Activated CD4-positive, alpha-beta T cell treated with anti-CD3 and anti-CD28 coated beads, Interleukin-2, amount 10 ng/mL, durations not matched to agents 24 days and 14 days (primary cell): ENCODE results near the gene GTF2H4. TPM values are rescaled to one million over a fixed set of nuclear protein-coding genes. Genes with fewer than 3 reads are reported as not detected.

ENCODE experiments used
- DNase-seq: peaks from one replicate; pipeline ENCODE4 v3.0.0; 2022
- H3K27ac Mint-ChIP-seq: one replicate; pipeline ENCODE4 v1.8.0; 2022; ENCODE audit warnings: mild to moderate bottlenecking, mixed read lengths
- H3K27me3 Mint-ChIP-seq: one replicate; pipeline ENCODE4 v1.8.0; 2022; ENCODE audit warnings: mixed read lengths
- H3K36me3 Mint-ChIP-seq: one replicate; pipeline ENCODE4 v1.8.0; 2022; ENCODE audit warnings: low read depth, mild to moderate bottlenecking, mixed read lengths
- H3K4me1 Mint-ChIP-seq: one replicate; pipeline ENCODE4 v1.8.0; 2021; ENCODE audit warnings: mixed read lengths
- H3K4me3 Mint-ChIP-seq: one replicate; pipeline ENCODE4 v1.8.0; 2022; ENCODE audit warnings: mild to moderate bottlenecking, moderate library complexity, mixed read lengths
- H3K9me3 Mint-ChIP-seq: one replicate; pipeline ENCODE4 v1.8.0; 2021; ENCODE audit warnings: mixed read lengths
- intact Hi-C: fragments of 100-400 bp; cut with micrococcal nuclease; formaldehyde crosslinking; loops from one replicate; pipeline ENCODE4 v1.15.1; 2023
- total RNA-seq: library from RNA; stranded (reverse); gene quantifications from 2 replicates; pipeline ENCODE4 v1.2.3, GENCODE V29; 2022

GTF2H4 gene
- total RNA-seq, 1 donor from 2014 or later: 58.7 TPM

DNA sequence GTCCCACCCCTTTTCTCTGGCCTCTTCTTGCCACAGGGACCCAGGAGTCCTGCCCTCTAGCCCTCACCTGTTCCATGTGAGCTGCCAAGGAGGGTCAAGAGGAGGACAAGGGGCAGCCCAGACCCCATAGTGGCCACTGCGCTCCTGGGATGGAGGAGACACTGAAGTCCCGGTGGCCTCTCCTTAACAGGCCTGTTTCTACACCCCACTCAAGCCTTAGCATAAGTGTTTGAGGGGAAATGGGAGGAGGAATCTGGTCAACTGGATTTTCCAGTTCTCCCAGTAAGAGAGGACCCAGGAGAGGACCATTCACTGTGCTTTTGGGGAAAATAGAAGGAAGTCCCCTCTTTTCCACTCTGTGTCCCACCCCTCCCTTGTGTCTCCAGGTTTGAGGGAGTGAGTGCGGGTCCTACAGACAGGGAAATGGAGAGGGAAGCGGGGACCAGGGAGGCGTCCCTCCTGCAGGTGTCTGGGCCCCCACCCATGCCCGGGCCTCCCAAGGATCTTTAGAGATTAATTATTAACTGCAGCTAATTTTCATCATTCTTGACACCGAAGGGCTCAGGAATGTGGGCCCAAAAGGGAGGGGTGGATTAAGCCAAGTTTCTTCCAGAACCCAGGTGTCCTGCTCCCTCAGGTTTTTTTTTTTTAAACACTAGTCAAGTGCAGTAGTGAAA lies 24.1 kb downstream of the GTF2H4 start, which contains the start of gene SFTA2:
Gene SFTA2, minus strand, starts transcription at position 202 of the 677 bp plus-strand sequence. Its CDS starts 74 bp downstream, at position 128.
- intact Hi-C loops: no loop called here
- peaks cover 17% of the 10 kb centered on the region for H3K36me3 Mint-ChIP-seq

DNA sequence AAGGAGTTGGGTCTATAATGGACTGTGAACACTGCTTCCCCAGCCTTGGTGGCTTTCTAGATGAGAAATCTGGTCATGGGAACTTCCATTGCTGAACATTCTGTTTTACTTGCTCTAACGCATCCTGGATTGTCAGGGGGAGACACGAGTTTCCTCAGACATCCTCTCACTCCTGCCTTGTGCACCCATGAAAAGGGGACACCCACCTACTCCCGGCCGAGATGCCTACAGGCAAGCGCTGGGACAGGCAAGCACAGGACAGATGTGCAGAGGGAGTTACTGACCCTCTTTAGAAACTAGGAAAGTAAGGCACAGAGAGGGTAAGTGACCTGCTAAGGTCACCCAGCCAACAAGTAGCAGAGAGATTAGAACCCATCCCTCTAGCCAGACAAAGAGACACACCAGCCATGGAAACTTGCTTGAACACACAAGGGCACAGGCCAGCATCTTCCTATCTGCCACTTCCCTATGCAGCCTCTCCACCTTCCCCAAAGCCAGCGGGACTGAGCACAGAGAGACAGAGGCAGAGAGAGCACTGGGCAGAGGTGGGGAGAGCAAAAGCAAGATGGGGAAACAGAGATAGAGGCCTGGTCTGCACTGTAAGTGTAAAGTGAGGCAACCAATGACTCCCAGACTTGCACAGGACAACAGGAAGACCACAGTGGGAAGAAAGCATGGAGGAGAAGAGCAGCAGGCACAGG lies 24.8 kb downstream of the GTF2H4 start:
- Mint-ChIP-seq H3K27ac (no peak overlapping the region), H3K4me1 (no peaks in the 10 kb centered on the region), H3K9me3 (peaks cover 4% of the 10 kb centered on the region), H3K4me3 (no peak overlapping the region), H3K36me3 (peaks cover 12% of the 10 kb centered on the region), H3K27me3 (peaks cover 4% of the 10 kb centered on the region)
- DNase-seq: no peak
- intact Hi-C loops: no loop called here

More for the DNA sequence above, 24.1 kb downstream of the GTF2H4 start, which contains the start of gene SFTA2:
- no peak within 1 kb of the TSS for H3K4me3 Mint-ChIP-seq
- H3K27ac Mint-ChIP-seq: no peak within 1 kb of the TSS
- H3K9me3 Mint-ChIP-seq: peaks cover 4% of the 10 kb centered on the region
- DNase-seq: no peak
- H3K27me3 Mint-ChIP-seq: peaks cover 2% of the 10 kb centered on the region
- no peaks in the 10 kb centered on the region for H3K4me1 Mint-ChIP-seq

DNA sequence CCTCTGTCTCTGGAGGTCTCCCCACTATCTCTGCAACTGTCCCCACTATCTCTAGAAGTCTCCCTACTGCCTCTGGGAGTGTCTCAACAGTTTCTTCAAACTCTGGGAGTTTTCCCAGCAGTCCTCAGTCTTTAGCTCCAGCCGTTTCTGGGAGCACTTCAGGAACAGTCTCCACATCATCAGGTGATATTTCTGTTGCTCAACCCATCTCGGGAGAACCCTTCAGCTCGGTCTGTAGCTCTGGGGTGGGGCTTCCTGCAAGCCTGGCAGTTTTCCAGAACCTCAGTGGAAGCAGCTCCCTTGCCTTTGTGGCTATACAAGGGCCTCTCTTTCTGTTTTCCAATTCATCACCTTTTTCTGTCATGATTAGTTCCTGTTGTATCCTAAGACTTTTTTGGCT lies 27.0 kb downstream of the GTF2H4 start:
- H3K36me3 Mint-ChIP-seq: no peaks in the 10 kb centered on the region
- H3K4me3 Mint-ChIP-seq: no peak overlapping the region
- H3K27me3 Mint-ChIP-seq: peaks cover 4% of the 10 kb centered on the region
- intact Hi-C loops: no loop called here
- no peak overlapping the region for H3K27ac Mint-ChIP-seq
- no peak for DNase-seq
- no peaks in the 10 kb centered on the region for H3K9me3 Mint-ChIP-seq
- no peaks in the 10 kb centered on the region for H3K4me1 Mint-ChIP-seq

DNA sequence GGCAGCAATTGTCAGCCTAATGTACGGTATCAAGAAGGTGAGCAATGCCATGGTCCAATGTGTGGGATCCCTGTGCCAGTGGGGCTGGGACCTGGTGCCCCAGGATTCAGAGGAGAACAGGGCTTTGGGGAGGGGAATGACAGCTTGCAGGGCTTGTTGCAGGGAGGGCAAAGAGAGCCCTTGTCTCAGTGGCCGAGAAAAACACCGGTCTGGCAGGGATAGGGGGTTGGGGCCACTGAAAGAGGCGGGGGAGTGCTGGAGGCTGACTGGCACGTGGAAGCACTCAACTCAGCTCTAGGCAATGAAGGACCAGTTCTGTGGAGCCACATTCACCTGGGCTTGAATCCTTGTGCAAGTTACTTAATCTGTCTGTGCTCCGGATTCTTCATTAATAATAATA lies 29.3 kb downstream of the GTF2H4 start:
- H3K27me3 Mint-ChIP-seq: peaks cover 17% of the 10 kb centered on the region
- H3K36me3 Mint-ChIP-seq: no peaks in the 10 kb centered on the region
- no peaks in the 10 kb centered on the region for H3K9me3 Mint-ChIP-seq
- H3K4me1 Mint-ChIP-seq: no peaks in the 10 kb centered on the region
- DNase-seq: no peak
- no peak overlapping the region for H3K4me3 Mint-ChIP-seq
- intact Hi-C loops: no loop called here
- no peak overlapping the region for H3K27ac Mint-ChIP-seq

DNA sequence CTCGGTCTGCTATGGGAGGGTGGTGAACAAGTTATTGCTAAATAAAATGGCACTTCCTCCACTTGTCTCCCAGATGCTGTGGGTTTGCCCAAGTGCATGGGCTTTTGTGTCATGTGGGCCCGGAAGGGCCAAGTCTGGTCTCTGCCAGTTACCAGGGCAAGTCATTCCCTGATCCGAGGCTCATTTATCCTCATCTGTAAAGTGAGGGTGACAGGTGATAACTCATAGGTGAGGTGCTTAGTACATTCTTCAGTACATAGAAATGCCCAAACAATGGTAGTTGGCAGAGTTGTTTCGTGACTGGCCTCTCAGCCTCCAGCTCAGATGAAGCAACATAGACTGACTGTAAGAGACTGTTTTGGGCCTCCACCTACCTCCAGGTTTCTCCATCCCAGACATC lies 30.7 kb downstream of the GTF2H4 start:
- intact Hi-C loops: no loop called here
- peaks cover 2% of the 10 kb centered on the region for H3K4me1 Mint-ChIP-seq
- H3K36me3 Mint-ChIP-seq: no peaks in the 10 kb centered on the region
- no peak for DNase-seq
- H3K27me3 Mint-ChIP-seq: peaks cover 29% of the 10 kb centered on the region
- H3K9me3 Mint-ChIP-seq: no peaks in the 10 kb centered on the region
- no peak overlapping the region for H3K4me3 Mint-ChIP-seq
- H3K27ac Mint-ChIP-seq: no peak overlapping the region

DNA sequence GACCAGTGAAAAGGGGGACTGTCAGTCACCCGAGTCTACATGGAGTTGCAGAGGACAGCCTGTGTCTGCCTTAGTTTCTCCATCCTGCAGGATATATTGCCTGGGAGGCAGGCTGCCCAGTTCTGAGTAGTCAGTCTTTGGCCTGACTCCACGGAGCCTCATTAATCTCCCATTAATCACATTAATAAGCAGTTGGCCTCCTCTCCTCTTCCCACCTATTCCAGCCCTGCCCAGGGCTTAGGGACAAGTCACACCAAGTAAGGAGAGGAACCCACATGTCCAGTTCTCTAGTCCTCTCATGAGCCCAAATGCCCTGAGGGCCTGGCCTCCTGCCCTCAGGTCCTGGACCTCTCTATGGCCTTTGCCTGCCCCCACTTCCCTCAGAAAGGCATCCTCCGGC lies 31.5 kb downstream of the GTF2H4 start:
- intact Hi-C loops: no loop called here
- H3K36me3 Mint-ChIP-seq: no peaks in the 10 kb centered on the region
- H3K27me3 Mint-ChIP-seq: peaks cover 33% of the 10 kb centered on the region
- no peak overlapping the region for H3K27ac Mint-ChIP-seq
- H3K9me3 Mint-ChIP-seq: no peaks in the 10 kb centered on the region
- no peak overlapping the region for H3K4me3 Mint-ChIP-seq
- DNase-seq: no peak
- peaks cover 2% of the 10 kb centered on the region for H3K4me1 Mint-ChIP-seq

DNA sequence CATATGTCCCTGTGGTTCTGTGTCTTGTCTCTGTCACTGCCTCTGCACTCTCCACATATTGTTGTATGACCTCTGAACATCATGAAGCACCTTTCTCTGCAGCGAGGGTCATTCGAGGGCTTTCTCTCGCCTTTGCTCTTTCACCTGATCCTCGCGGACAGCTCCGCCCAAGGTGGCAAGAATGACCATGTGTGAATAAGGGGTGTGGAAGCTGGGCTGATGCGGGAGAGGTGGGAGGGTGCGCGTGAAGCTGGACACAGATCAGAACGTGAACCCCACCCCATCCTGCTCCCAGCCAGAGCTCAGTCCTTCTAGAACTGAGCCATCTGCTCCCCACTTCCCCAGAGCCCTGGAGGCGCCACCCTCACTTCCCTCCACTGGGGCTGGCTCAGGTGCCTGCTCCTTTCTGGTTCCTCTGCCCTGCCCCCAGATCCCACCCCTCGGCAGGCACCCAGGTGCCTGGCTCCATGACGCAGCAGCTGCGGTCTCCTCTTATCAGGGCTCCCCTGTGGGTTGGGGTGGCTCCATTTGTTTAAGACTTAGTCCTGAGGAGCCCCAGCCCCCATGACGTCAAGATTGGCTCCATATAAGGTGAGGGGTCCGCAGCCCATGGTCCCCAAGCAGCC lies 32.5 kb downstream of the GTF2H4 start, which contains the start of gene MUCL3:
Gene MUCL3, plus strand, starts transcription at position 613 of the 626 bp plus-strand sequence. CDS start 27 bp downstream, outside the sequence.
- Mint-ChIP-seq H3K36me3 (no peaks in the 10 kb centered on the region), H3K27me3 (peaks cover 39% of the 10 kb centered on the region), H3K4me1 (peaks cover 2% of the 10 kb centered on the region), H3K27ac (no peak within 1 kb of the TSS), H3K9me3 (no peaks in the 10 kb centered on the region), H3K4me3 (no peak within 1 kb of the TSS)
- intact Hi-C loops: no loop called here
- no peak for DNase-seq

DNA sequence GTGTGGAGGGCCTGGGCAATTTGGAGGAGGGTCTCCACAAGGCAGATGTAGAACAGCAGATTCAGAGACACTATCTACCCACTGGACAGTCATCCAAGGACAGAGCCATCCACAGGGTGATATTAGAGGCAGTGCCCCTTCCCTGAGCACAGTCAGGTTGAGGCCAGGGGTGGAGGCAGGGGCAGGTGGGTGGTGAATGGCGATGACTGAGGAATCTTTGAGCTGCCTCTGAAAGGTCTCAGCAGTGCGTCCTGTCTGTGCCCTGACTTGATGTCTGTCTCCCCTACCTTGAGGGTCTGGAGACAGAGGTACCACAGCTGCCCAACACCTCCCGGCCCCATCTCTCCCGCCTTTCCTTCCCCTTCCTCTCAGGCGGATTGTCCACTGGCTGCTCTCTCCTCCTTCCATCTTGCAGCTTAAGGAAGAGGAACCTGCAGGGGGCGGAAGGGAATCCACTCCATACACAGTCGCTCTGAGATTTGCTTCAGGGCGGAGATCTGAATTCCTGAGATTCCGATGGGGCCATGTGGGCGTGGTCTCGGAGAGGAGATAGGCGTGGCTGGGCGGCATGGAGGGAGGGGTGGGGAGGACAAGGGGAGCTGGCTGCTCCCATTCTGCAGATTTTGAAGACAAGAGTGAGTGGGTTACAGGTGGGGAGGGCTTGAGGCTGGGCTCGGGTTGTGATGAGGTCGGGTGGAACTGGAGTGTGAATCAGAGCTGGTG lies 34.5 kb downstream of the GTF2H4 start:
- H3K4me3 Mint-ChIP-seq: no peak overlapping the region
- peaks cover 2% of the 10 kb centered on the region for H3K4me1 Mint-ChIP-seq
- H3K36me3 Mint-ChIP-seq: no peaks in the 10 kb centered on the region
- no peak for DNase-seq
- H3K27me3 Mint-ChIP-seq: peaks cover 47% of the 10 kb centered on the region
- no peaks in the 10 kb centered on the region for H3K9me3 Mint-ChIP-seq
- intact Hi-C loops: no loop called here
- no peak overlapping the region for H3K27ac Mint-ChIP-seq

DNA sequence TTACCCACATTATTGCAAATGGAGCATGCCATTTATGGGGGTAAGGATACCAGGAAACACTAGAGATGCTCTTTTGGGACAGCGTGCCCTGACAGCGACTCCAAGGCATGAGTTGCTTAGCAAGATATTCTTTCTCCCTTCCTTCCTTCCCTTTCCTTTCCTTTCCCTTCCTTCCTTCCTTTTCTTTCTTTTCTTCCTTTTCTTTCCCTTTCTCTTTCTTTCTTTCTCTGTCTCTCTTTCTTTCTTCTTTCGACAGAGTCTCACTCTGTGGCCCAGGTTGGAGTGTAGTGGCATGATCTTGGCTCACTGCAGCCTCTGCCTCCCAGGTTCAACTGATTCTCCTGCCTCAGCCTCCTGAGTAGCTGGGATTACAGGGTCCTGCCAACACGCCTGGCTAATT lies 36.0 kb downstream of the GTF2H4 start:
- DNase-seq: no peak
- Mint-ChIP-seq H3K4me1 (peaks cover 2% of the 10 kb centered on the region), H3K27me3 (peaks cover 61% of the 10 kb centered on the region), H3K4me3 (no peak overlapping the region), H3K9me3 (peaks cover 5% of the 10 kb centered on the region), H3K36me3 (no peaks in the 10 kb centered on the region), H3K27ac (no peak overlapping the region)
- intact Hi-C loops: no loop called here

DNA sequence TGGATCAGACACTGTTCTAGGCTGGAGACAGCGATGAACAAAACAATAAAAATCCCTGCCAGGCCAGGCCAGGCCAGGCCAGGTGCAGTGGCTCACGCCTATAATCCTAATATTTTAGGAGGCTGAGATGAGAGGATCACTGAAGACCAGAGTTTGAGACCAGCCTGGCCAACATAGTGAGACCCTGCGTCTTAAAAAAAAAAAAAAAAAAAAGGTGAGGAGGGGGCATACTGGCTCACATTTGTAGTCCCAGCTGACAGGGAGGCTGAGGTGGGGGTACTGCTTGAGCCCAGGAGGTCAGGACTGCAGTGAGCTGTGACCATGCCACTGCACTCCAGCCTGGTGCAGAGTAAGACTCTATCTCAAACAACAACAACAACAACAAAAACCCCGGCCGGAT lies 37.3 kb downstream of the GTF2H4 start:
- peaks cover 2% of the 10 kb centered on the region for H3K4me1 Mint-ChIP-seq
- no peaks in the 10 kb centered on the region for H3K36me3 Mint-ChIP-seq
- peaks cover 14% of the 10 kb centered on the region for H3K9me3 Mint-ChIP-seq
- no peak overlapping the region for H3K27ac Mint-ChIP-seq
- intact Hi-C loops: no loop called here
- peaks cover 73% of the 10 kb centered on the region for H3K27me3 Mint-ChIP-seq
- no peak overlapping the region for H3K4me3 Mint-ChIP-seq
- DNase-seq: no peak

DNA sequence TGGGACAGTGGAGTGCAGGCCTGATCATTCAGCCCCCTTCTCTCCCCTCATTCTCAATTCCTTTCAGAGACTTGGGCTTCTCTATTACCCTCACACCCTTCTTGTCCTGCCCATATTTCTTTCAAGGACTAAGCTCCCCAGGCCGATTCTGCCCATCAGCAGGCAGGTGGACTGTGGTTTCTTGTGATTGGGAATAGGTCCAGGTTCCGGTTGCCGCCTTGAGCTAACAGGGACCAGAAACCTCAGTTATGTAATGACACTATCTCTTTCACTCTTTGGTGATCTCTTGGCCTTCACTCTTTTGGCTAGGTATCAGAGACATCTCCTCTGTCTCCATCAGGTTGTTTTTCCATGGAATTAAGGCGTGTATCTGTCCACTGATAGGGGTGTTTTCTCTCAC lies 39.2 kb downstream of the GTF2H4 start:
- H3K27me3 Mint-ChIP-seq: peaks cover 81% of the 10 kb centered on the region
- no peak overlapping the region for H3K4me3 Mint-ChIP-seq
- peaks cover 27% of the 10 kb centered on the region for H3K9me3 Mint-ChIP-seq
- intact Hi-C loops: no loop called here
- H3K4me1 Mint-ChIP-seq: peaks cover 7% of the 10 kb centered on the region
- H3K27ac Mint-ChIP-seq: no peak overlapping the region
- DNase-seq: no peak
- H3K36me3 Mint-ChIP-seq: no peaks in the 10 kb centered on the region

DNA sequence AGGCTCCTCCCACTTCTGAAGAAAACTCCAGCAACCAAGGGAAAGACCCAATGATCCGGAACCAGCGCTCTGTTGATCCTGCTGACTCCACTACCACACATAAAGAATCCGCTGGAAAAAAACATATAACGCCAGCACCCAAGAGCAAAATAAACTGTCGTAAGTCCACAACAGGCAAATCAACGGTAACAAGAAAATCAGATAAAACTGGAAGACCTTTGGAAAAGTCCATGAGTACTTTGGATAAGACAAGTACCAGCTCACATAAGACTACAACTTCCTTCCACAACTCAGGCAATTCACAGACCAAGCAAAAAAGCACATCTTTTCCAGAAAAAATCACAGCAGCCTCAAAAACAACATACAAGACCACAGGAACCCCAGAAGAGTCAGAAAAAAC lies 40.8 kb downstream of the GTF2H4 start:
- peaks cover 27% of the 10 kb centered on the region for H3K9me3 Mint-ChIP-seq
- intact Hi-C loops: no loop called here
- peaks cover 7% of the 10 kb centered on the region for H3K4me1 Mint-ChIP-seq
- no peak overlapping the region for H3K4me3 Mint-ChIP-seq
- H3K27me3 Mint-ChIP-seq: peaks cover 81% of the 10 kb centered on the region
- no peak overlapping the region for H3K27ac Mint-ChIP-seq
- H3K36me3 Mint-ChIP-seq: no peaks in the 10 kb centered on the region
- no peak for DNase-seq

DNA sequence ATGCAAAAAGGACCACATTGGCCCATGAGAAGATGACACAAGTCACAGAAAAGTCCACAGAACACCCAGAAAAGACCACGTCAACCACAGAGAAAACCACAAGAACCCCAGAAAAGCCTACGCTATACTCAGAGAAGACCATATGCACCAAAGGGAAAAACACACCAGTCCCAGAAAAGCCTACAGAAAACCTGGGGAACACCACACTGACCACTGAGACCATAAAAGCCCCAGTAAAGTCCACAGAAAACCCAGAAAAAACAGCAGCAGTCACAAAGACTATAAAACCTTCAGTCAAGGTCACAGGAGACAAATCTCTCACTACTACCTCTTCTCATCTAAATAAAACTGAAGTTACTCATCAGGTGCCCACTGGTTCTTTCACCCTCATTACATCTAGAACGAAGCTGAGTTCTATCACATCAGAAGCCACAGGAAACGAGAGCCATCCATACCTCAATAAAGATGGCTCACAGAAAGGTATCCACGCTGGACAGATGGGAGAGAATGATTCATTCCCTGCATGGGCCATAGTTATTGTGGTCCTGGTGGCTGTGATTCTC lies 44.0 kb downstream of the GTF2H4 start:
- Mint-ChIP-seq H3K36me3 (no peaks in the 10 kb centered on the region), H3K27me3 (peaks cover 87% of the 10 kb centered on the region), H3K9me3 (peaks cover 27% of the 10 kb centered on the region), H3K27ac (peak overlapping the region; percentile 45), H3K4me3 (no peak overlapping the region), H3K4me1 (peaks cover 12% of the 10 kb centered on the region)
- intact Hi-C loops: no loop called here
- no peak for DNase-seq
